NCI-H2081 (cell line): ENCODE results near the gene POLR2H.
"Not testable (repeated sequence)": the region's sequence is repeated elsewhere in the genome, so short reads cannot be mapped to it uniquely, and the experiment has no call there.

Experiments
- DNase-seq, 2 experiments: peaks; one replicate each; lab custom pipeline; 2025; lab: John Stamatoyannopoulos, UW

The POLR2H gene

GRCh38 chr3:184335661-184336546 is 25.6 kb upstream of the POLR2H start:
- peak; percentile 82 to 88 for DNase-seq

GRCh38 chr3:184336547-184337398 is 24.7 kb upstream of the POLR2H start:
- peak; percentile 26 to 45 for DNase-seq

- DNase-seq, result no peak
Measured at GRCh38 chr3:184337399-184337714, 24.2 kb upstream of the POLR2H start, which contains the start of gene FAM131A. TSS of gene FAM131A (plus strand) at chr3:184337600. CDS start at chr3:184337631, 31 bp downstream.

GRCh38 chr3:184337981-184338380 is 23.5 kb upstream of the POLR2H start:
- DNase-seq, result no peak

GRCh38 chr3:184338511-184338945 is 23.0 kb upstream of the POLR2H start:
- peak; percentile 97 to 98 for DNase-seq

- no peak for DNase-seq
Measured at GRCh38 chr3:184339001-184339400, 22.5 kb upstream of the POLR2H start.

- not testable (repeated sequence) for DNase-seq
Measured at GRCh38 chr3:184339451-184340135, 21.9 kb upstream of the POLR2H start.

- no peak for DNase-seq
Measured at GRCh38 chr3:184341925-184342324, 19.6 kb upstream of the POLR2H start.

- no peak for DNase-seq
Measured at GRCh38 chr3:184343200-184343876, 18.2 kb upstream of the POLR2H start.

- no peak for DNase-seq
Measured at GRCh38 chr3:184344579-184345316, 16.8 kb upstream of the POLR2H start.

GRCh38 chr3:184345317-184346144 is 16.0 kb upstream of the POLR2H start:
- peak; percentile 73 to 88 for DNase-seq

- DNase-seq, result no peak
Measured at GRCh38 chr3:184346480-184347190, 14.9 kb upstream of the POLR2H start.

GRCh38 chr3:184347321-184348056 is 14.0 kb upstream of the POLR2H start:
- no peak for DNase-seq

- DNase-seq, result no peak
Measured at GRCh38 chr3:184348057-184348382, 13.5 kb upstream of the POLR2H start.

GRCh38 chr3:184349563-184350470 is 11.7 kb upstream of the POLR2H start:
- DNase-seq, result no peak

- no peak for DNase-seq
Measured at GRCh38 chr3:184350618-184351017, 10.9 kb upstream of the POLR2H start.

- no peak for DNase-seq
Measured at GRCh38 chr3:184351511-184352148, 9.9 kb upstream of the POLR2H start.
